HL-60 (cell line): ENCODE measurements around the gene PPBP.

Source experiments
- CTCF ChIP-seq: IDR thresholded peaks from one replicate; pipeline ENCODE4 v1.5.1; 2011; ENCODE audit warnings: low read length, control low read depth, inconsistent platforms; ENCODE audit not compliant: insufficient read depth
- TF ChIP-seq, protein P1 (sequence below): IDR thresholded peaks from 2 replicates; pipeline ENCODE4 v1.6.1; 2012; ENCODE audit warnings: low read depth; ENCODE audit not compliant: insufficient replicate concordance

DNA sequence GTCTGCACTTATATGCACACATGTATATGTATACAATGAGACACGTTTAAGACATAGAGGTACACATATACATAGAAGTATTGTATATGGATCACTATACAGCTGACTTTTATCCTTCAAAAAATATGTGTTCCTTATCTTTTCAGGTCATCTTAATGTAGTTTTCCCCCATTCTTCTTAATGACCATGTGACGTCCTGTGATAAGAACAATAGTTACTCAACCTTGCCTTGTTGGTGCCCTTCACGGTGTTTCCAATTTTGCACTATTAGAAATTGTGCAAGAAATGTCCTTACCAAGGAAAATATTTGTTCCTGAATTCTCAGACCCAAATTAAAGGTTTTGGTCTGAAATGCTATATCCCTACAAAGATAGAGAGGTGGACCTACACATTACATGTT lies 1.0 kb upstream of the PPBP start:
- TF ChIP-seq CTCF: no peak
- TF ChIP-seq, protein P1, sequence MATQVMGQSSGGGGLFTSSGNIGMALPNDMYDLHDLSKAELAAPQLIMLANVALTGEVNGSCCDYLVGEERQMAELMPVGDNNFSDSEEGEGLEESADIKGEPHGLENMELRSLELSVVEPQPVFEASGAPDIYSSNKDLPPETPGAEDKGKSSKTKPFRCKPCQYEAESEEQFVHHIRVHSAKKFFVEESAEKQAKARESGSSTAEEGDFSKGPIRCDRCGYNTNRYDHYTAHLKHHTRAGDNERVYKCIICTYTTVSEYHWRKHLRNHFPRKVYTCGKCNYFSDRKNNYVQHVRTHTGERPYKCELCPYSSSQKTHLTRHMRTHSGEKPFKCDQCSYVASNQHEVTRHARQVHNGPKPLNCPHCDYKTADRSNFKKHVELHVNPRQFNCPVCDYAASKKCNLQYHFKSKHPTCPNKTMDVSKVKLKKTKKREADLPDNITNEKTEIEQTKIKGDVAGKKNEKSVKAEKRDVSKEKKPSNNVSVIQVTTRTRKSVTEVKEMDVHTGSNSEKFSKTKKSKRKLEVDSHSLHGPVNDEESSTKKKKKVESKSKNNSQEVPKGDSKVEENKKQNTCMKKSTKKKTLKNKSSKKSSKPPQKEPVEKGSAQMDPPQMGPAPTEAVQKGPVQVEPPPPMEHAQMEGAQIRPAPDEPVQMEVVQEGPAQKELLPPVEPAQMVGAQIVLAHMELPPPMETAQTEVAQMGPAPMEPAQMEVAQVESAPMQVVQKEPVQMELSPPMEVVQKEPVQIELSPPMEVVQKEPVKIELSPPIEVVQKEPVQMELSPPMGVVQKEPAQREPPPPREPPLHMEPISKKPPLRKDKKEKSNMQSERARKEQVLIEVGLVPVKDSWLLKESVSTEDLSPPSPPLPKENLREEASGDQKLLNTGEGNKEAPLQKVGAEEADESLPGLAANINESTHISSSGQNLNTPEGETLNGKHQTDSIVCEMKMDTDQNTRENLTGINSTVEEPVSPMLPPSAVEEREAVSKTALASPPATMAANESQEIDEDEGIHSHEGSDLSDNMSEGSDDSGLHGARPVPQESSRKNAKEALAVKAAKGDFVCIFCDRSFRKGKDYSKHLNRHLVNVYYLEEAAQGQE: no peak
